KG1 (cell line): ENCODE measurements around the gene VWA2.

ENCODE experiments used
- DNase-seq: peaks from one replicate; lab custom pipeline; 2025; lab: John Stamatoyannopoulos, UW

VWA2 gene

DNA sequence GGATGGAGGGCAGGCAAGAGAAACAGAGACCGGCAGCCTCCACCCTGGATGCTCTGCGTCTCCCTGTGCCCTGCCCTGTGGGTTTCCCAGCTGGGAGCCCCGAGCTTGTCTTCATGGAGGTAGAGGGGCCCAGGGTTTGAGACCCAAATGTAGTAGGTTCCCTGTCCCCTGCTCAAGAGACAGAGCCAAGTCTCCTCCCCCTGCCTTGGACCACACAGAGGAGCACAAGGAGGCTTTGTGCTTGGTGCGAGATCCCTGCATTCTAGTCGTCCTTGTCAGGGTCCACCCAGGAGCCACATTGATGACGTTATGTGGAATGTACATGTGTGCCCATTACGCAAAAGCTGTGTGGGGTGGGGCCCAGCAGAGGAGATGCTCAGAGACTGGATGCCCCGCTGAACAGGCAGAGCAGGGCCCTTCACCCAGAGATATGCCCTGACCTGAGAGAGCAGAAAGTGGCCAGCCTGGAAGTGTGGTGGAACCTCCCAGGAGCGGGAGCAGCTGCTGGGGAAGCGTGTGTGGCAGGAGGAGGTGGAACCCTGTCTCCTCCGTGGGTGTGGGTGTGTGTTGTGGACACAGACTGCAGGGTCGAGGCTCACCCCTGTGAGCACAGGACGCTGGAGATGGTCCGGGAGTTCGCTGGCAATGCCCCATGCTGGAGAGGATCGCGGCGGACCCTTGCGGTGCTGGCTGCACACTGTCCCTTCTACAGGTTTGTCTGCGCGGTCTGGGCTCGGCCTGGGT, 39.3 kb downstream of the VWA2 start:
- DNase-seq, result no peak

DNA sequence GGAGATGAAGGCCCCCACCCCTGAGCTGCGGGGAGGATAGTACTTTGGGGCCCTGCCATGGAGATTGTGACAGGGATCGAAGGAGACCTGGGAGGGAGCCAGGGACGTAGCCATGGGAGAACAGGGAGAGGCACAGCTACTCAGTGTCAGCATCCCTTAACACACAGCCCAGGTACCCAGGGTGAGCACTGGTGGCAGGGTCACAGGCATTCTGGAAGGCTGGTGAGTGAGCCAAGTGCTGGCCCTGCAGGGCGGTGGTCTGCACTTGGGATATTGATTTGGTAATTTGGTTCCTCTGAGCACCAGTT, 39.8 kb downstream of the VWA2 start:
- DNase-seq, result no peak

DNA sequence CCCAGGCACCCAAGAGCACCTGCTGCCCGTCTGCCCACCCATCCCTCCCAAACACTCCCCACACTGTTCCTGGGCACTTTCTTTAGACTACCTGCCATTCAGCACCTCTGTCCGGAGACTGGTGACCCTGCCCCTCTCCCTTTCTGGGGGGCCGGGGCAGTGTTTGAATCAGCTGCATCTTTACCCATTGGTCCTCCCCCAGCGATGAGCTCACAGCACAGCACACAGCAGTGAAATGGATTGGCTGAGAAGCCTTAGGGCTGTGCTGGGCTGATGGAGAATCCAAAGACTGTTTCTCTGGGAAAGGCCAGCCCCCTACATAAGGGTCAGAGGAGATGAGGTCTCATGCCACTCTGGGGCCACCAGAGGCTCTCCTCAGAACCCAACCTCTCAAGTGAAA, 40.2 kb downstream of the VWA2 start:
- DNase-seq, result no peak

DNA sequence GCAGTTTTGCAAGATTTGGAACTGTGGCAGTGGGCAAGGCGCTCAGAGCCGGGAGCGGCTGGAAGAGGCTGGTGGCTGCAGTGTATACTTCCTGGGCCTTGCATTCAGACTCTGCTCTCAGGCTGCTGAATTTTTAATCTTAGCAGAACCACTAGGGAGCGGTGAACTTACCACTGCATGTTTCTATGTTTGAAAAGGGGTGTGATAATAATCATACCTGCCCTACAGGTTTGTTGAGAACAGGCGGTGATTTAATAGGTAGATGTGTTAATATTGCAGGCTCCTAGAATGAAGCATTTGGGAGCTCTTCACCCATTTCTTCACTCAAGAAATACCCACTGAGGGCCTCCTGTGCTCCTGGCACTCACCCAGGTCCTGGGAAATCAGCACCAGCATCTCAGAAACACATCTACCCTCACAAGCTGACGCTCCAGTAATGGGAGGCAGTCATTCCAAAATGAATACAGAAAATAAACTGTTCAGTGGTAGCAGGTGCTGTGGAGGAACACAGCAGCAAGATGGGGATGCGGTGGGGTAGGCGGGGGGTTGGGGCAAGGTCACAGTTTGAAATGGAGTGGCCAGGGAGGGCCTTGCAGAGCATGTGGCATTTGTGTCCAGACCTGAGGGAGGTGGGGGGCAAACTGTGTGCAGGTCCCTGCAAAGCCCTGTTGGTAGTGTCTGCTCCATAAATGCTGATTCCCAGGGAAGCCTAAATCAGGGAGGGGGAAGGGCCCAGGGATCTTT, 41.0 kb downstream of the VWA2 start:
- no peak for DNase-seq

DNA sequence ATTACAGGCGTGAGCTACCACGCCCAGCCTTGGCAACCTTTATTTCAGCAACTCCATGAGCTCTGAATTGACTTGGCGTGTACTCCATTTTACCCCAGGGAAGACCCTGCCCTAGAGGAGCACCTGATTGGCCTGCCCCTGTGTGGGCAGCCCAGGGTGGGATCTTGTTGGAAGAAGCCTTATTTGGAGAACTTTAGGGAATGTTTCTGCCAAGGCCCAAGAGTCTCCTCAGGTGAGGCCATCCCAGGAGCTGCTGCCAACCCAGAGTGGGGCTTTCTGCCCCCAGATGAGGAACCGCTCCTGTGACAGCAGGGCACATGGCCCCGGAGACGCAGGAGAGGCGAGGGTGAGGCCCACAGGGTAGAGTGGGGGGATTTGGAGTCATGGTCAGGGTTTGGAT, 42.0 kb downstream of the VWA2 start:
- no peak for DNase-seq

DNA sequence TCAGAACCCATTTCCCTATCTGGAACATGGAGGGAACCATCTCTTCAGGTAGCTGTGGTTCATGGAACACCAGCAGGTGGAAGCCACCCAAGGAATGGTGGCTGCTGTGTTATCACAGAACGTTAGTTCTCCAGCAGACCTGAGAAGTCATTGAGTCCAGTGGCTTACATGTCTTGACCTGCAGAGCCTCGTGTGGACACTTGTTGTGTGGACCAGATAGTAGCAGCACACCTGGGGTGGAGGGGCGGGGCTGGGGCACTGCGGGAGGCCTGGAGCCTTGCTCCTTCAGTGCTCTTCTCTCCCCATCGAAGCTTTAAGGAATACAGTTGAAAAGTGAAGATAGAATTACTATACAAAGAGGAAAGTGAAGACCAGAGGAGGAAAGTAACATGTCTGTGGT, 42.4 kb downstream of the VWA2 start:
- DNase-seq, result no peak

DNA sequence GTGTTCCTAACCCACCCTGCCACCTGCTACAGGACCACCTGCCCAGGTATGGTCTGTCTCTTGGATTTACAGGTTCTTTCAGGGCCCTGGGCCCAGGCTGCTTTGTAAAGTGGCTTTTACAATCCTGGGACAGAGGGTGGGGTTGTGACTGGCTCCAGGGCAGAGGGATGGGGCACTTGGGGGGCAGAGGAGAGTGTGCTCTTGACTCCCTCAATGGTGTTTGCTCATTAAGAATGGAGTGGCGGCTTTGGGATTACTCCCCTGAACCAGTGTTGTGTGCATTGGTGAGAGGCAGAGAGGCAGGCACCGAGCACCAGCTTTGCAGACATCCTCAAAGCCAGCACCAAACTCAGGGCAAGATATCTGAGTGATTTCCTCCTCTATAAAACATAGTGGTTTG, 43.5 kb downstream of the VWA2 start:
- DNase-seq, result no peak

DNA sequence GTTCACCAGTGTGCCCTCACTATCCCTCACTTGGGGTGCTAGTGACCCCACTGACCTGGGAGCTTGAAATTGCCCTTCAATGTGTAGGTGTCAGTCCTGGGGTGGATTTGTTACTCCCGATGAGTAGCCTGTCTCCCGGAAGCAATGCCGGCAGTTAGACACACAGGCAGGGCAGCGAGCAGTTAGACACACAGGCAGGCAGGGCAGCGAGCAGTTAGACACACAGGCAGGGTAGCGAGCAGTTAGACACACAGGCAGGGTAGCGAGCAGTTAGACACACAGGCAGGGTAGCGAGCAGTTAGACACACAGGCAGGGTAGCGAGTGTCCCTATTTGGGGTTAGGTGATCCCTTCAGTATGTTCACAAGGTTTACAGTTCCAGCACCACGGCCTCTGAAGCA, 44.0 kb downstream of the VWA2 start:
- DNase-seq, result no peak

DNA sequence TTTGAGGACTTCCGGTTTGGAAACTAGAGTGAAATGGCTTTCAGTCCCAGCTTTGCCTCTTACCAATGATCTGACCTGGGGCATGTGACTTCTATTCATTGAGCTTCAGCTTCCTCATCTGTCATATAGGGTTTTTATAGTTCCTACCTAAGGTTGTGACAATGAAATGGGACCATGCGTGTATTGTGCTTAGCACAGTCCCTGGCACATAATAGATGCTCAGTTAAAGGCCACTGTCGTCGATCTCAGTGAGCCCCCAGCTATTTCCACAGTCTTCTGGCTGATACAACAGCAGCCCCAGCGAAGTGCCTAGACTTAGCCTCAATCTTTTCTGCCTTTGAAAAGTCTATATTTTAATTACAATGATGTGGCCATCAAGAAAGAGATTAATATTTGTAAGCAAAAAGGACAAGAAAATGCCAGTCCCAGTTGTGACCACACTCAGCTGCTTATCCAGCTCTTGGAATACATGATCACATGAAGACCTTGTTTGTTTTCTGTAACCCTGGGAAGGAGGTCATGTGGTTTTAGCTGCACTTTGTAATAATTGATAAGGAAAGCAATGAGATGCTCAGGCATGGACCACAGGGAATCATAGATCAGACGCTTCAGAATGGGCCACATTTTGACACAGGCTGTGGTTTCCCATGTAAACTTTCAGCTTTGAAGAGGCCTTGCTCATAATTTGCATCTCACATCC, 44.6 kb downstream of the VWA2 start:
- no peak for DNase-seq

DNA sequence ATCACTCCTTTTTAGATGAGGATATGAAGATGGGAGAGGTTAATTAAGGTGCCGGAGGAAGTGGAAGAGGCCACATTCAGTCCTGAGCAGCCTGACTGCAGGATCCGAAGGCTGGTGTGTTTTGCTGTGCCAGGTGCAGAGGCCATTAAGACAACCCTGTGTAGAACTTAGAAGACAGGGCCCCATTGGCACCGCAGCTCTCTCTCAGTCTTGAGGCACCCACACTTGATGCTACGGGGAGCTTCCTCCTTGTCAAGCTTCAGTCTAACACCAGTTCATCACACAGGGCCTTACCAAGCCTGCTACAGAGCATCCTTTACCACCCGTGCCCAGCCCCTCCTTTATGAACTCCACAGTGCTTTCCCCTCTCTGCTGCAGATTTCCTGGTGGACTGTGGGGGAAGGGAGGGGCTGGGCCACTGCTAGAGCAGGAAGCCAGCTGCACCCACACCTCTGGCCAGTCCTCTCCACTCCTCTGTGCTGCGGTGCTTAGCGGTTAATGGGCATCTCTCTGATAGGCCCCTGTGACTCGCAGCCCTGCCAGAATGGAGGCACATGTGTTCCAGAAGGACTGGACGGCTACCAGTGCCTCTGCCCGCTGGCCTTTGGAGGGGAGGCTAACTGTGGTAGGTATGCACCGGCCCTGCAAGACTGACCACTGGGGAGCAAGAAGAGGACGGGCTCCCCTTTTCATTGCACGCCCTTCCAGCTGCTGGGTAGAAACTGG, 45.5 kb downstream of the VWA2 start:
- DNase-seq, result no peak

DNA sequence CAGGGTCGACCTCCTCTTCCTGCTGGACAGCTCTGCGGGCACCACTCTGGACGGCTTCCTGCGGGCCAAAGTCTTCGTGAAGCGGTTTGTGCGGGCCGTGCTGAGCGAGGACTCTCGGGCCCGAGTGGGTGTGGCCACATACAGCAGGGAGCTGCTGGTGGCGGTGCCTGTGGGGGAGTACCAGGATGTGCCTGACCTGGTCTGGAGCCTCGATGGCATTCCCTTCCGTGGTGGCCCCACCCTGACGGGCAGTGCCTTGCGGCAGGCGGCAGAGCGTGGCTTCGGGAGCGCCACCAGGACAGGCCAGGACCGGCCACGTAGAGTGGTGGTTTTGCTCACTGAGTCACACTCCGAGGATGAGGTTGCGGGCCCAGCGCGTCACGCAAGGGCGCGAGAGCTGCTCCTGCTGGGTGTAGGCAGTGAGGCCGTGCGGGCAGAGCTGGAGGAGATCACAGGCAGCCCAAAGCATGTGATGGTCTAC, 46.9 kb downstream of the VWA2 start:
- no peak for DNase-seq

DNA sequence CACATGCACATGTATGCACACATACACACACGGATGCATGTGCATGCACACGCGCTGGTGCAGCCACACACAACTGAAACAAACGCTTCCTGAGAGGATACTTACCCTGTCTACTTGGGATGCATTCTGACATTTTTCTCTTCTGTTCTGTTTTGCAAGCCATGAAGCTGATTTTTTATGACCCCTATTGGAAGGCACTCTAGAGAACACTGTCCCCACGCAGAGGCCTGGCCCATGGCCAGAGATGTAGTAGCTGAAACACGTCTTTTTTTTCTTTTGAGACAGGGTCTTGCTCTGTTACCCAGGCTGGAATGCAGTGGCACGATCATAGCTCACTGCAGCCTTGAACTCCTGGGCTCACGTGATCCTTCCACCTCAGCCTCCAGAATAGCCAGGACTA, 47.9 kb downstream of the VWA2 start:
- no peak for DNase-seq

DNA sequence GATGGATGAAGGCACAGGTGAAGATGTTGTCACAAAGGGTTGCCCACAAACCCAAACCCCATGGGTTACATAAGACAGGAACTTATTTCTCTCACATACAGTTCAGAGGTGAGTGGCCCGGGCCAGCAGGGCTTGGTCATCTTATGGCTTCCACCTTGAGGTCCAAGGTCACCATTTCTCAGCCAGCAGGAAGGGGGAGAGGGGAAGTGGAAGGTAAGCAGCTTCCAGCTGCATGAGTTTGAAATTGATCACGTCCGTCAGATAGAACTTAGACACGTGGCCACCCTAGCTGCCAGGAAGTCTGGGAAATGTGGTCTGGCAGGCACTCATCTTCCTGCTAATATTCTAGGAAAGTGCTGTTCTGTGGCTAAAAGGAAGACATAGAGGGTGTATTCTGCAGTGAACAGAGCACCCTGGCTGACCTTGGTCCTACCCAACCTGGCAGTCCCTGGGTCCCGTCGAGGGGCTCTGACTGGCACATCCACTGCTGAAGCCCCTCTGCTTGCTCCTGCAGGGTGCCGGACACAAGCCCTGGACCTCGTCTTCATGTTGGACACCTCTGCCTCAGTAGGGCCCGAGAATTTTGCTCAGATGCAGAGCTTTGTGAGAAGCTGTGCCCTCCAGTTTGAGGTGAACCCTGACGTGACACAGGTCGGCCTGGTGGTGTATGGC, 49.5 kb downstream of the VWA2 start:
- DNase-seq, result no peak

DNA sequence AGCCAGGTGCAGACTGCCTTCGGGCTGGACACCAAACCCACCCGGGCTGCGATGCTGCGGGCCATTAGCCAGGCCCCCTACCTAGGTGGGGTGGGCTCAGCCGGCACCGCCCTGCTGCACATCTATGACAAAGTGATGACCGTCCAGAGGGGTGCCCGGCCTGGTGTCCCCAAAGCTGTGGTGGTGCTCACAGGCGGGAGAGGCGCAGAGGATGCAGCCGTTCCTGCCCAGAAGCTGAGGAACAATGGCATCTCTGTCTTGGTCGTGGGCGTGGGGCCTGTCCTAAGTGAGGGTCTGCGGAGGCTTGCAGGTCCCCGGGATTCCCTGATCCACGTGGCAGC, 50.0 kb downstream of the VWA2 start:
- no peak for DNase-seq

DNA sequence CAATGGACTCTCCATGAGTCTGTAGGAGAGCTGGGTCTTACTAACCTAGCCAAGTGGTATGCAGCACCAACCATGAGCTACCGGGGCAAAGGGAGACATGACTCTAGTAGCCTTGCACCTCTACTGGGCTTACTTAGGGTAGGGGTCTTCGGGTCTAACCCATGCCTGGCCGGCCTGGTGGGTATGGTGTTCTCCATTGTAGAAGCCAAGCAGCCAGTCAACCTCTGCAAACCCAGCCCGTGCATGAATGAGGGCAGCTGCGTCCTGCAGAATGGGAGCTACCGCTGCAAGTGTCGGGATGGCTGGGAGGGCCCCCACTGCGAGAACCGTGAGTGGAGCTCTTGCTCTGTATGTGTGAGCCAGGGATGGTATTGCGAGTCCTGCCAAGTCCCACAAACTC, 51.0 kb downstream of the VWA2 start:
- DNase-seq, result no peak

DNA sequence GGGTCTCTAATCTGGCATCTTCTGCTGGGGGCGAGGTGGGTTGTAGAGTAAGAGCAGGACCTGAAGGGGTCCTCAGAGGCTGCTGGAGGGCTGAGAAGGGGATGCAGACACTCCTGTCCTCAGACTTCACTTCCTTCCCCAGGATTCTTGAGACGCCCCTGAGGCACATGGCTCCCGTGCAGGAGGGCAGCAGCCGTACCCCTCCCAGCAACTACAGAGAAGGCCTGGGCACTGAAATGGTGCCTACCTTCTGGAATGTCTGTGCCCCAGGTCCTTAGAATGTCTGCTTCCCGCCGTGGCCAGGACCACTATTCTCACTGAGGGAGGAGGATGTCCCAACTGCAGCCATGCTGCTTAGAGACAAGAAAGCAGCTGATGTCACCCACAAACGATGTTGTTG, 52.0 kb downstream of the VWA2 start:
- no peak for DNase-seq

DNA sequence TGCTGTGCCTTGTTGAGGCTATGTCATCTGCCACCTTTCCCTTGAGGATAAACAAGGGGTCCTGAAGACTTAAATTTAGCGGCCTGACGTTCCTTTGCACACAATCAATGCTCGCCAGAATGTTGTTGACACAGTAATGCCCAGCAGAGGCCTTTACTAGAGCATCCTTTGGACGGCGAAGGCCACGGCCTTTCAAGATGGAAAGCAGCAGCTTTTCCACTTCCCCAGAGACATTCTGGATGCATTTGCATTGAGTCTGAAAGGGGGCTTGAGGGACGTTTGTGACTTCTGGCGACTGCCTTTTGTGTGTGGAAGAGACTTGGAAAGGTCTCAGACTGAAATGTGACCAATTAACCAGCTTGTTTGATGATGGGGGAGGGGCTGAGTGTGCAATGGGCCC, 52.5 kb downstream of the VWA2 start:
- no peak for DNase-seq

DNA sequence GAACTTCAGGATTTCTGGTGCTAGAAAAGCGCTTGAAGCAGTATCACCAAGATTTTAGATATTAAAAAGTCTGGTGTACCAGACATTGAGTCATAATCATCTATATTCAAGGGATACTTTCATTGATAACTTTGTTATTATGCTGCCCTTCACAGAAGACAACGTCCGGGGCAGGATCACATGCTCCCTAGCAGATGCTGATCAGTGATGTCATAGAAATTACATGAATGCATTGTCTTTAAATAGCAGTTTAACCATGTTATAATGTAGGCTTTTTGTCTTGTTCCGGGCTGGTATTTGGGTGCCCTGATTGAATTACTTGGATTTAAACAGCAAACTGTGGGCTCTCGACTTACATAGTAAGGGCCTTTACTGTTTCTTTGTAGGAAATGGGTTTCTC, 54.0 kb downstream of the VWA2 start:
- no peak for DNase-seq

DNA sequence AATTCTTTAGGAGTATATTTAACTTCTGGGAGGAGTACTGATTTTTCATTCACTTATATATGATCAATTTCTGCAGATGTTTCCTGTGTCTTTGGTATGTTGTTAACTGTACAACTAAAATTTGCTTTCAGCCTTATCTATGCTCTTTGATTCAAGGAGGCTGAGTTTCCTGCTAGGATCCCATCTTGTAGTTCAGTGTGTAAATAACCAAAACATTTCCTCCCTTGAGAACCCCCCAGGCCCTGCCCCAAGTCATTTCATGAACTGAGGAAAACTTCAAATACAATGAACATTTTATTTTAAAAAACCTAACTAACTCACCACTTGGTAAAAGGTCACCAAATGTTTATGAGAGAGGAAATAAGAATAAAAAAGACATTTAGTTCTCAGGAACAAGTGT, 55.5 kb downstream of the VWA2 start:
- no peak for DNase-seq

DNA sequence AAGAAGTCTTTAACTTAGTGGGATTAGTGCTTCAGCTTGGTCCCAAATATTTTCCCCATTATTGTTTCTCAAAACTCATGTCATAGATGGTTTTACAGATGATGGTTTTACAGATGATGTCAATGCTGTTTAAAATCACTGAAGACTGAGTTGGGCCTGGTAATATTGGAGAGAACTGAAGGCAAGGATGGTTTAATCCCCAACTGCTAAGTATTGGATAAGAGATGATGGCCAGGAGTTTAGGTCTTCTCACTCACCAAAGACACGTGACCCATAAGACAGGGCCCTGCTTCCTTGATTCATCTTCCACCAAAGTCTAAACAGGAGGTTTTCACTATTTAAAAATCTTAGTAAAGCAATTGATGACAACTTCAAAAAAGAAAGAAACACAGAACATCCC, 56.3 kb downstream of the VWA2 start:
- DNase-seq, result no peak

DNA sequence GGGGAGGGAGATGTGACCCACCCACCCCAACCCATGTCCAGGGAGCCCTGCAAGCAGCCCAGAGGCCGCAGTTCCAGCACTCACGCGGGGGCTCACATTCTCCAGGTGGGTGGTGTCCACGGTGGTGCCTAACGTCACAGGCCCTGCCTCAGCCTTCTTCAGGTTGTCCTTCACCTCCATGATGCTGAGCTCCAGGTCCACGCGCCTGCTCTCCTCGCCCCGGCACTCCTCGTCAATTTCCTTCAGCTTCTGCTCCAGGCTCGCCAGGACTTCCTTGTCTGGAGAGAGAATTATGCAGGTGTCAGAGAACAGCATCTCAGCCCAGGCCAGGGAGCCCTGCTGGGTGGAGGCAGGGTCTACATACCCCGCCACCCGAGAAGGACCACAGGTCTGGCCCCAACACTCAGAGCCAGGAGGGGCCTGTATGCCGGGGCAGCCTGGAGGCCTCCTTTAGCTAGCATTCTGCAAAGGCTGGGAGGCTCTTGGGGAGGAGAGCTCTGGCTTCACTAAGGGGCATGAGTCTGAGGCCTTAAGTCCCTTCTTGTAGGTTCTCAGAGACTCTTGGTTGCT, 58.2 kb downstream of the VWA2 start:
- no peak for DNase-seq
